Chondrocyte (in vitro differentiated cells): ENCODE results near the gene ARMC12. TPM values are rescaled to one million over a fixed set of nuclear protein-coding genes. Genes with fewer than 3 reads are reported as not detected.

Experiments
- DNase-seq: peaks from one replicate; pipeline ENCODE4 v3.0.0; 2021; ENCODE audit warnings: mixed read lengths, low spot score
- H3K27ac Mint-ChIP-seq: one replicate; pipeline ENCODE4 v1.8.0; 2021; ENCODE audit warnings: mild to moderate bottlenecking, moderate library complexity, mixed read lengths; ENCODE audit not compliant: unreplicated experiment
- H3K27me3 Mint-ChIP-seq: 2 replicates; pipeline ENCODE4 v1.8.0; 2021; ENCODE audit warnings: low read depth, mixed read lengths
- H3K36me3 Mint-ChIP-seq: 2 replicates; pipeline ENCODE4 v1.8.0; 2021; ENCODE audit warnings: low read depth, mixed read lengths
- H3K4me1 Mint-ChIP-seq: 2 replicates; pipeline ENCODE4 v1.8.0; 2021; ENCODE audit warnings: low read depth, mild to moderate bottlenecking, mixed read lengths
- H3K4me3 Mint-ChIP-seq: one replicate; pipeline ENCODE4 v1.8.0; 2021; ENCODE audit warnings: mild to moderate bottlenecking, moderate library complexity, mixed read lengths; ENCODE audit not compliant: unreplicated experiment
- H3K9me3 Mint-ChIP-seq: 2 replicates; pipeline ENCODE4 v1.8.0; 2021; ENCODE audit warnings: low read depth, mixed read lengths
- total RNA-seq: library from RNA; stranded (reverse); gene quantifications from 3 replicates; pipeline ENCODE4 v1.2.1, GENCODE V29; 2021
- TF ChIP-seq, protein P1 (sequence below): fragments of 200-600 bp; sonication (generic); IDR thresholded peaks from 2 replicates; pipeline ENCODE4 v1.5.0; 2021; ENCODE audit warnings: antibody characterized with exemption, mild to moderate bottlenecking, moderate library complexity

Gene ARMC12
- total RNA-seq, 1 donor from 2014 or later = 1.9 TPM

- H3K27me3 Mint-ChIP-seq = no peaks in the 10 kb centered on the region
- H3K36me3 Mint-ChIP-seq = no peaks in the 10 kb centered on the region
- TF ChIP-seq, protein P1, sequence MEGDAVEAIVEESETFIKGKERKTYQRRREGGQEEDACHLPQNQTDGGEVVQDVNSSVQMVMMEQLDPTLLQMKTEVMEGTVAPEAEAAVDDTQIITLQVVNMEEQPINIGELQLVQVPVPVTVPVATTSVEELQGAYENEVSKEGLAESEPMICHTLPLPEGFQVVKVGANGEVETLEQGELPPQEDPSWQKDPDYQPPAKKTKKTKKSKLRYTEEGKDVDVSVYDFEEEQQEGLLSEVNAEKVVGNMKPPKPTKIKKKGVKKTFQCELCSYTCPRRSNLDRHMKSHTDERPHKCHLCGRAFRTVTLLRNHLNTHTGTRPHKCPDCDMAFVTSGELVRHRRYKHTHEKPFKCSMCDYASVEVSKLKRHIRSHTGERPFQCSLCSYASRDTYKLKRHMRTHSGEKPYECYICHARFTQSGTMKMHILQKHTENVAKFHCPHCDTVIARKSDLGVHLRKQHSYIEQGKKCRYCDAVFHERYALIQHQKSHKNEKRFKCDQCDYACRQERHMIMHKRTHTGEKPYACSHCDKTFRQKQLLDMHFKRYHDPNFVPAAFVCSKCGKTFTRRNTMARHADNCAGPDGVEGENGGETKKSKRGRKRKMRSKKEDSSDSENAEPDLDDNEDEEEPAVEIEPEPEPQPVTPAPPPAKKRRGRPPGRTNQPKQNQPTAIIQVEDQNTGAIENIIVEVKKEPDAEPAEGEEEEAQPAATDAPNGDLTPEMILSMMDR = no peak
- H3K4me3 Mint-ChIP-seq = peak overlapping the region; percentile 37
- H3K9me3 Mint-ChIP-seq = no peaks in the 10 kb centered on the region
- peaks cover 87% of the 10 kb centered on the region for H3K4me1 Mint-ChIP-seq
- H3K27ac Mint-ChIP-seq = peak overlapping the region; percentile 99
- no peak for DNase-seq
Observed at GRCh38 chr6:35725081-35725708, 11.6 kb upstream of the ARMC12 start.

DNA sequence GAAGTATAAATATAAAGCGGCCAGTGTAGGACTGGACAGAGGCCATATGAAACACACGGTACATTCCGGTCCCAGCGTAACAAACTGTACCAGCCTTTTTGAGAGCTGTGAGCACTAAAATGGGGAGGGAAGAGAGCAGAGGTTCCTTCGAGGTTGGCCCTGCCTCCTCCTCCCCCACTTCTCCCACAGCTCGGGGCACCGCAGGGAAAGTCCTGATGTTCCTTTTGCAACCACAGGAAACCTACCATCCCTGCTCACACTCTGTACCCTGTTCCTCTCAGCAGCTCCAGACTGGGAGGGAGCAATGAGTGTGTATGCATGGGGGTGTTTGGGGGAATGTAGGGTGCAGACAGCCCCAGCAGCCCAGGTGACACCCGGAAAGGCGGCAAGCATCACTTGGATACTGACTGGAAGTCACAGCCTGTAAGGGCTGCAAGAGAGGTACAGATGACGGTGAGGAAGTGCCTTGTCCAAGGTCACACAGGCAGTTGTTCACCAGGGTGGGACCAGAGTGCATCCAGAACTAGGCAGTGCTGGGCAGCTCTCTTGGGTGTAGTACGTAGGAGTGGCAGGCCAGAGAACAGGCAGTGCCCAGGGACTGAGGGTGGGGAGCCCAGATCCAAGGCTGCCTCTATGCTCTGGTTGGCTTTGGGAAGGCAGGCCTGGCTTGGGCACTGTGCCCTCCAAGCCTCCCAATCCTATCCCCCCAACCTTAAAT, 11.0 kb upstream of the ARMC12 start:
- Mint-ChIP-seq H3K9me3 (no peaks in the 10 kb centered on the region), H3K27ac (peak overlapping the region; percentile 99), H3K4me3 (peak overlapping the region; percentile 40), H3K27me3 (no peaks in the 10 kb centered on the region), H3K4me1 (peaks cover 87% of the 10 kb centered on the region), H3K36me3 (no peaks in the 10 kb centered on the region)
- no peak for DNase-seq
- TF ChIP-seq, protein P1 = no peak

- H3K27ac Mint-ChIP-seq = peak overlapping the region; percentile 99
Observed at GRCh38 chr6:35727231-35727934, 9.4 kb upstream of the ARMC12 start.

GRCh38 chr6:35727935-35728682, 8.7 kb upstream of the ARMC12 start:
- Mint-ChIP-seq H3K9me3 (no peaks in the 10 kb centered on the region), H3K36me3 (no peaks in the 10 kb centered on the region), H3K27me3 (no peaks in the 10 kb centered on the region), H3K27ac (peak overlapping the region; percentile 99), H3K4me1 (peaks cover 87% of the 10 kb centered on the region), H3K4me3 (peak overlapping the region; percentile 68)
- TF ChIP-seq, protein P1 = no peak
- DNase-seq = peak; percentile 99

More at GRCh38 chr6:35727231-35727934, 9.4 kb upstream of the ARMC12 start:
- Mint-ChIP-seq H3K36me3 (no peaks in the 10 kb centered on the region), H3K27me3 (no peaks in the 10 kb centered on the region), H3K4me3 (peak overlapping the region; percentile 59), H3K9me3 (no peaks in the 10 kb centered on the region), H3K4me1 (peaks cover 85% of the 10 kb centered on the region)
- DNase-seq = peak; percentile 96
- TF ChIP-seq, protein P1 = no peak
